Prostate gland (tissue), 2 donors: ENCODE results near the gene SPHK2. TPM values are rescaled to one million over a fixed set of nuclear protein-coding genes. Genes with fewer than 3 reads are reported as not detected.
A peak's percentile ranks its signal among the peaks of the same experiment; 100 is the strongest.

Source experiments
- DNase-seq: peaks from one replicate; pipeline ENCODE4 v3.0.0-alpha.2; 2019; ENCODE audit warnings: low spot score
- H3K27ac ChIP-seq, 2 donors: fragments of 200-600 bp; sonication (generic); 2 replicates each; pipeline ENCODE4 v1.5.1; 2017 to 2019
- H3K27me3 ChIP-seq: fragments of 200-600 bp; sonication (generic); replicated peaks from 2 replicates; pipeline ENCODE4 v1.5.1; 2019; ENCODE audit not compliant: insufficient read depth
- H3K36me3 ChIP-seq, 2 donors: fragments of 200-600 bp; sonication (generic); 1 replicate in 1 of 2; 2 replicates in 1 of 2; pipeline versions ENCODE4 v1.5.1 to v1.8.1; 2017 to 2019
- H3K4me1 ChIP-seq: fragments of 200-600 bp; sonication (generic); replicated peaks from 2 replicates; pipeline ENCODE4 v1.5.1; 2019
- H3K4me3 ChIP-seq, 2 donors: fragments of 200-600 bp; sonication (generic); 2 replicates each; pipeline ENCODE4 v1.5.1; 2017 to 2019
- H3K9me3 ChIP-seq: fragments of 200-600 bp; sonication (generic); 2 replicates; pipeline ENCODE4 v1.5.1; 2017
- CTCF ChIP-seq, 4 experiments: fragments of 200-600 bp in 2 of 4; fragments of 450-650 bp in 2 of 4; sonication (generic) in 2 of 4; IDR thresholded peaks; 1 replicate in 3 of 4; 2 replicates in 1 of 4; pipeline ENCODE4 v1.5.1; 2016 to 2019; ENCODE audit warnings: antibody characterized with exemption in 4 of 4, mild to moderate bottlenecking in 2 of 4, moderate library complexity in 2 of 4
- POLR2A ChIP-seq: fragments of 450-650 bp; IDR thresholded peaks from one replicate; pipeline ENCODE4 v1.6.1; 2016; ENCODE audit warnings: antibody characterized with exemption, mild to moderate bottlenecking
- POLR2AphosphoS5 ChIP-seq: sonication (generic); formaldehyde crosslinking; IDR thresholded peaks from one replicate; pipeline ENCODE4 v1.6.1; 2017; ENCODE audit warnings: antibody characterized with exemption
- WGBS: methylation state at CpG from one replicate; pipeline ENCODE4 v1.1.5; 2018; 5-methylcytosine and 5-hydroxymethylcytosine counted together
- intact Hi-C: fragments of 100-400 bp; cut with DNase I; formaldehyde crosslinking; loops from one replicate; pipeline ENCODE4 v1.14.2; 2022
- total RNA-seq, 2 donors: library from RNA; depleted of rRNA; stranded (reverse); fragments of >200 nt; gene quantifications; one replicate each; pipeline ENCODE4 v1.1.0, GENCODE V29; 2016

The SPHK2 gene
- total RNA-seq, 2 donors from 2014 or later: 24.8 to 25.4 TPM

- Histone ChIP-seq H3K27ac (no peak overlapping the region), H3K4me1 (peaks cover 26% of the 10 kb centered on the region), H3K9me3 (no peaks in the 10 kb centered on the region), H3K27me3 (no peaks in the 10 kb centered on the region), H3K36me3 (peaks cover 16 to 21% of the 10 kb centered on the region in 2 donors), H3K4me3 (no peak overlapping the region)
- DNase-seq: no peak
- no peak for TF ChIP-seq CTCF (IDR thresholded peaks at IDR 0.05)
- no peak for TF ChIP-seq POLR2AphosphoS5
- TF ChIP-seq POLR2A: no peak
- intact Hi-C loops: no loop called here
- WGBS: 85% methylated on average over 32 of the region's 39 CpGs
Observed at GRCh38 chr19:48613024-48613851, 6.1 kb upstream of the SPHK2 start.

GRCh38 chr19:48613852-48614435 is 5.4 kb upstream of the SPHK2 start:
- Histone ChIP-seq H3K4me1 (peaks cover 26% of the 10 kb centered on the region), H3K36me3 (peaks cover 16 to 21% of the 10 kb centered on the region in 2 donors), H3K9me3 (no peaks in the 10 kb centered on the region), H3K27me3 (no peaks in the 10 kb centered on the region), H3K27ac (peak overlapping the region; percentile 61 to 88), H3K4me3 (no peak overlapping the region)
- intact Hi-C loops: no loop called here
- no peak for TF ChIP-seq POLR2AphosphoS5
- no peak for TF ChIP-seq CTCF (IDR thresholded peaks at IDR 0.05)
- TF ChIP-seq POLR2A: no peak
- 77% methylated on average over 13 of the region's 13 CpGs for WGBS
- no peak for DNase-seq

DNA sequence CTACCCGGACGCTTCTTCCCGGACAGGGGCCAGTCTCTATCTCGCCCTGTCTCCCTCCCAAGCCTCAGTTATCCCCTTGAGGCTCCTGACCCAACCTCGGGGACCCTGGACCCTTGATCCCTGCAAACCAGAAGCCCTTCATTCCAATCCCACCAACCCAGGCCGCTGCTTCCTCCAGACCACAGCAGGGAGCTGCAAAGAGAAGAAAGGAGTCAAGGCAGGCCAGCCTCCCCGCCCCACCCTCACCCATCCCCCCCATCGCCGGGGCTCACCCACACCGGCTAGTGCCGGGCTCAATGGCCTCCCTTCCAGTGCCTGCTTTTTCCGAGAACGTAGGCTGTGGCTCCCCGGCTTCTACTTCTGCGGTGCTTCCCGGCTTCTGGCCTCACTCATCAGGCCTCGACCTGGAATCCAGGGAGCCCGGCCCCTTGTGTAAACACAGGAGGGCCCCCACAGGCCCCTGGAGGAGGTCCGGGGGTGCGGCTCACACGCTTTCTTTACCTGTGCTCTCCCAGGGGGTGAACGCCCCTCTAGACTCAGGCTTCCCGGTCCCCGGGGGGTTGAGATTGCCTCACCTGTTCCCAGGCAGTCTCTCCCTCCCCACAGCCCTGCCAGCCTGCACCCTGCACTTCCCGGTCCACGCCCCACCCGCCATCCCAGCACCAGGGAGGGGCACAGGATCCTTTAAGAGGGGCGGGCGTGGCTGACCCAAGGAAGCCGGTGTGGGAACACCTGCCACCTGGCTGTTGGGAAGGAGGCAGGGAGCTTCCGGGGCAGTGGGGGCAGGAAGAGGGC is 4.7 kb upstream of the SPHK2 start, which contains the start of gene FAM83E:
FAM83E (minus strand) TSS at position 641 of the 795 bp plus-strand sequence. CDS start 1,704 bp downstream, outside the sequence.
- intact Hi-C loops: no loop called here
- Histone ChIP-seq H3K9me3 (no peaks in the 10 kb centered on the region), H3K27me3 (no peaks in the 10 kb centered on the region), H3K27ac (peak within 1 kb of the TSS; percentile 61 to 88), H3K4me3 (no peak within 1 kb of the TSS), H3K4me1 (peaks cover 26% of the 10 kb centered on the region), H3K36me3 (peaks cover 16 to 21% of the 10 kb centered on the region in 2 donors)
- TF ChIP-seq POLR2A (peak; percentile 31), CTCF (IDR thresholded peaks at IDR 0.05) (peak in 2 of 4 experiments; percentile 13 to 39), POLR2AphosphoS5 (peak; percentile 24)
- 41% methylated on average over 30 of the region's 31 CpGs for WGBS
- DNase-seq: peak; percentile 61

DNA sequence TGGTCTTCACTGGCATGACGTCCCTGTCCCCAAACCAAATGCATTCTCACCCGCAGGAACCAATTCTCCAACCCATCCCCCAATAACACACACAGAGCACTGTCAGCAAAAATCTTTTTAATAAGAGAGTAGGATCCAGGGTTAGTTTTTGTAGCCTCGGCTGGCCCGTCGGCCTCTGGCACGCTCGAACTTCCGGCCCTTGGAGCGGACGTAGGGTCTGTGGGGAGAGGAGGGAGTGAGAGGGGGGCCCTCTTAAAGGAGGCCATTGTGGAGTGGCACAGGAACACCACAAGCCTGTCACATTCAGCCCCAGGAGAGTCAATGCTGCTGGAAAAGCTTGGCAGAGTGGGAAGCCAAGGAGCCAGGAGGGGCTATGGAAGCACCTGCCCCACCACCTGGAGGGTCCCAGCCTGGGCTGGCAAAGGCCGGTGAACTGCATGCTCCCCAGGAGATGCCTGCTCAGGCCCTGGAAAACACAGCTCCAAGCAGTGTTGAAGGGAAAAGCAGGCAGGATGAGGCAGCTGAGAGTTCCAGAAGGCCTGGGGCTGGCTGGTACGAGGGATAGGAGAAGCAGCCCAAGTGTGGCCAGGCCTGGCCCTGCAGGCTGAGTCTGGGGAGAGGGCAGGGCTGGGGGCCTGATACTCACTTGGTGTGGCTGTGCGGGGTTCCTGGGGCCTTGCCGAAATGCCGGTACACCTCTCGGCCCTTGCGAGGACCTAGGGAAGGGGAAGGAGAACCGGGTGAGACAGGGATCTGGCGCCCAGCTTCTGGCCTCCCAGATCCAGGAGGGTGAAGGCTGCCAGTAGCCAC is 3.9 kb upstream of the SPHK2 start:
- intact Hi-C loops: no loop called here
- DNase-seq: no peak
- 61% methylated on average over 19 of the region's 19 CpGs for WGBS
- Histone ChIP-seq H3K4me3 (no peak overlapping the region), H3K9me3 (no peaks in the 10 kb centered on the region), H3K27ac (peak overlapping the region; percentile 61 to 88), H3K36me3 (peaks cover 16 to 21% of the 10 kb centered on the region in 2 donors), H3K27me3 (no peaks in the 10 kb centered on the region), H3K4me1 (peaks cover 26% of the 10 kb centered on the region)
- TF ChIP-seq CTCF (IDR thresholded peaks at IDR 0.05) (no peak), POLR2AphosphoS5 (no peak), POLR2A (no peak)
